Inferior parietal cortex (tissue), 1 donor: ENCODE measurements around the gene S100A16.
"Not testable (repeated sequence)": the region's sequence is repeated elsewhere in the genome, so short reads cannot be mapped to it uniquely, and the experiment has no call there.

Experiments used
- DNase-seq: peaks from one replicate; pipeline ENCODE4 v3.0.0-alpha.2; 2016; ENCODE audit errors: extremely low spot score

S100A16 gene

DNA sequence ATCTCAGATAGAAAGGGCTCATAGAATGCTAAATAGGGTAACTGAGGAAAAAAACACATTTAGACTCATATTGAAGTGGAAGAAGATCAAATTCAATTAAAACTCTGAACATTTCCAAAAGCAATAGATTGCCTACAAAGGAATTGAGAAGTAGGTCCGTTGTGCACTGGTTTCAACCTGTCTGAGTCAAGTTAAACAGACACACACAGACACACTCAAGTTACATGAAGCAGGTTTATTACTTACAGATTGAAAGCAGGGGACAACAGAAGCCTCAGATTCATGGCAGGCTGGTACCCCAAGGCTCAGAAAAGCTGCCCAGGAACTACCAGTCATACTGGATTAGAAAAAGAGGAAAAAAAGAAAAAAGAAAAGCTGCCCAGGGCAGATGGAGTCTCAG is 26.6 kb downstream of the S100A16 start:
- DNase-seq, result no peak

DNA sequence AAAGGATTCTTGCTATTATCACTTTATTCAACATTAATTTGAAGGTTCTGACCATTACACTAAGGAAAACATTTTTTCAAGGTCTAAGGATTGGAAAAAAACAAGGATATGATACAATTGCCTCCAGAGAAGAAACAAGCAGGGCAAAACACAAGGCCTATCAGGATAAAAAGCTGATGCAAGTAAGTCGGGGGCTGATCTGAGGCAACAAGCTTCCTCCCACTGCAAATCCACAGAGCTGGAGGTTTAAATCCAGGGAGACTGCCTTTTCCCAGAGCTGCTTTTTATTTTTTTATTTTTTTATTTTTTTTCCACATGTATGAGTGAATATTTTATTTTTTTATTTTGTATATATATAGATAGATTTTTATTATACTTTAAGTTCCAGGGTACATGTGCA is 27.9 kb downstream of the S100A16 start:
- DNase-seq, result no peak

DNA sequence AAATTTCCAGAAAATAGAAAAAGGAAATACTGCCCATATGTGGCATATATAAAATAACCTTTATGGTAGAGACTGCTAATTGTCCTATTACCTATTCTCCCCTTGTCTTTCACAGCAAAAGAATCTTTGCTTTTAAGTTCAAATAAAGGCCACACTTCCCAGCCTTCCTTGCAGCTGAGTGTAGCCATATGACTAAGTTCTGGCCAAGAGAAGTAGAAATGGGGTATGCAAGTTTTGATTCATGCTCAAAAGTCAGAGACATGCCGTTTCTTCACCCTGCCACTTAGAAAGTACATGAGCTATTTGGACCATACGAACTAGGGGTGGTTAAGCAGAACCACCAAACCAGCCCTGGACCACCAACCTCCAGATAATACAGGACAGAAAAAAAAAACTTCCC is 29.0 kb downstream of the S100A16 start:
- DNase-seq, result no peak

DNA sequence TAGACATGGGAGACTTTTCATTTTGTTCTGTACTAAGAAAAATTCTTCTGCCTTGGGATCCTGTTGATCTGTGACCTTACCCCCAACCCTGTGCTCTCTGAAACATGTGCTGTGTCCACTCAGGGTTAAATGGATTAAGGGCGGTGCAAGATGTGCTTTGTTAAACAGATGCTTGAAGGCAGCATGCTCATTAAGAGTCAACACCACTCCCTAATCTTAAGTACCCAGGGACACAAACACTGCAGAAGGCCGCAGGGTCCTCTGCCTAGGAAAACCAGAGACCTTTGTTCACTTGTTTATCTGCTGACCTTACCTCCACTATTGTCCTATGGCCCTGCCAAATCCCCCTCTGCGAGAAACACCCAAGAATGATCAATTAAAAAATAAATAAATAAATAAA is 29.4 kb downstream of the S100A16 start:
- not testable (repeated sequence) for DNase-seq

DNA sequence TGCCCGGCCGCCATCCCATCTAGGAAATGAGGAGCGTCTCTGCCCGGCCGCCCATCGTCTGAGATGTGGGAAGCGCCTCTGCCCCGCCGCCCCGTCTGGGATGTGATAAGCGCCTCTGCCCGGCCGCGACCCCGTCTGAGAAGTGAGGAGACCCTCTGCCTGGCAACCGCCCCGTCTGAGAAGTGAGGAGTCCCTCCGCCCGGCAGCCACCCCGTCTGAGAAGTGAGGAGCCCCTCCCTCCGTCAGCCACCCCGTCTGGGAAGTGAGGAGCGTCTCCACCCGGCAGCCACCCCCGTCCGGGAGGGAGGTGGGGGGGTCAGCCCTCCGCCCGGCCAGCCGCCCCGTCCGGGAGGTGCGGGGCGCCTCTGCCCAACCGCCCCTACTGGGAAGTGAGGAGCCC is 30.1 kb downstream of the S100A16 start:
- not testable (repeated sequence) for DNase-seq

DNA sequence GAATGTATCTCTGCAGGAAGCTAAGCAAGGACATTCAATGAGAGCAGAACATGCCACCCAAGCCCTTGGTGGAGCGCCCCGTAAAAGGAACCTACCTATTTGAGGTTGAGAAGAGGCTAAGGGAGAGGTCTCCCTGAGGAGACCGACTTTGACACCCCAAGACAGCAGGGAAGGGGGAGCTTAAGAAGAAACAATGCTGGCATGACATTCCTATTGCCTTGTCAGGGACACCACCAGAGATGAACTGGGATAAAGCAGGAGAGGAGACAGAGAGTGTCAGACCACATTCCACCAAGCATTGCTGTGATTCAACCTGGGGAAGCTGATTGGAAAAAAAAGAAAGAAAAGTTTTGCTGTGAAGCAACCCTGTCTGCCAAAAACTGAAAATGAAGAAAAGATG is 34.0 kb downstream of the S100A16 start:
- DNase-seq, result no peak

DNA sequence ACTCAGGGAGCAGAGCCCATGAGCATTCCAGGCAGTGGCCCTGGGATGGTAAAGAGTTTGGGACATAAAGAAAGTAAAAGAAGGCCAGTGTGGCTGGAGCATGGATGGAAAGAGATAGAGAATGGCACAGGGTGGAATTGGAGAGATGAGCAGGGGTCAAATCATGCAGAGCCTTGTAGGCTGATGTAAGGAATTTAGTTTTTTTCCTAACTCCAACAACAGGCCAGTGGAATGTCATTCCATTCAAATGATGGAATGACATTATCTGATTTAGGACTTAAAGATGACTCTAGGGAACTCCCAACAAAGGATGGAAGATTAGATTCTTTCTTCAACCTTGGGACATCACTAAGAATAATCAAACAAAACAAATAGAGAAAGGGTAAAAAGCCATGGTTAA is 34.4 kb downstream of the S100A16 start:
- DNase-seq, result no peak

DNA sequence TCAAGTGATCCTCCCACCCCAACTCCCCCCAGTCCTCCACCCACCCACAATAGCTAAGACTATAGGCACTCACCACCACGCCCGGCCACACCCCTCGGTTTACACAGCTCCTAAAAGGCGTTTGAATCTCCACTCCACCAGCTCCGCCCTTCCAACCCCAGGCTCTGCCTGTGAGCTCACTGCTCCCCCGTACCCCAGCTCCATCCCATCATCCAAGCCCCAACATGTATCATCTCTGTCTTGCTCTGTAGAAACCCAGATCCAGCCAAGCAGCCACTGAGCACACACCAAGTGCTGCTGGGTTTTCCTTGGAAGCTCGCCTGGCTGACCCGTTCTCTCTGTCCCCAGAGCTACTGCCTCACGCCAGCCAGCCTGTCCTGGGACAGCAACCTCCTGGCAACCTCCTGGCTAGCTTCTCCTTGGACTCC is 35.3 kb downstream of the S100A16 start:
- no peak for DNase-seq

DNA sequence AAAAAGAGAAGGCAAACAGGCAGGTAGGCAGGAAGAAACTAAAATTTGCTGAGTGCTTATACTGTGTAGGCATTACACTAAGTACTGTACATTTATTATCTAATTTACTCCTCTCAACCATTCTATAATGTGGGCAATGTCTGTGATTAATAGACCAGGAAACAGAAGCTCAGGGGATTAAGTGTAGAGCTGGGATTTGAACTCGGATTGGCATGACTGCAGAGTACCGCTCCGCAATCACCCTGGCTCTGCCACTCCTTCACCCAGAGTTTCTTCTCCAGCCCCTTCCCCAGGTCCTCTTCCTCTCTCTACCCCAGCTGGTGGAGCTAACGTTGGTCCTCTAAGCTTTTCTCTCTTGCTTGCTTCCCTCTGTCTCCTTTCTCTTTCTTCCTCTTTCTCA is 35.8 kb downstream of the S100A16 start:
- DNase-seq, result no peak

DNA sequence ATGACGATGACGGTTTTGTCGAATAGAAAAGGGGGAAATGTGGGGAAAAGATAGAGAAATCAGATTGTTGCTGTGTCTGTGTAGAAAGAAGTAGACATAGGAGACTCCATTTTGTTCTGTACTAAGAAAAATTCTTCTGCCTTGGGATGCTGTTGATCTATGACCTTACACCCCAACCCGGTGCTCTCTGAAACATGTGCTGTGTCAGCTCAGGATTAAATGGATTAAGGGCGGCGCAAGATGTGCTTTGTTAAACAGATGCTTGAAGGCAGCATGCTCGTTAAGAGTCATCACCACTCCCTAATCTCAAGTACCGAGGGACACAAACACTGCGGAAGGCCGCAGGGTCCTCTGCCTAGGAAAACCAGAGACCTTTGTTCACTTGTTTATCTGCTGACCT is 37.4 kb downstream of the S100A16 start:
- DNase-seq, result not testable (repeated sequence)

DNA sequence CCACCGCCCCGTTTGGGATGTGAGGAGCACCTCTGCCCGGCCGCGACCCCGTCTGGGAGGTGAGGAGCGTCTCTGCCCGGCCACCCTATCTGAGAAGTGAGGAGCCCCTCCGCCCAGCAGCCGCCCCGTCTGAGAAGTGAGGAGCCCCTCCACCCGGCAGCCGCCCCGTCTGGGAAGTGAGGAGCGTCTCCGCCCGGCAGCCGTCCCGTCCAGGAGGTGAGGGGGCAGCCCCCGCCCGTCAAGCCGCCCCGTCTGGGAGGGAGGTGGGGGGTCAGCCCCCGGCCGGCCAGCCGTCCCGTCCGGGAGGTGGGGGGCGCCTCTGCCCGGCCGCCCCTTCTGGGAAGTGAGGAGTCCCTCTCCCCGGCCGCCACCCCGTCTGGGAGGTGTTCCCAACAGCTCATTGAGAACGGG is 37.9 kb downstream of the S100A16 start:
- DNase-seq, result not testable (repeated sequence)

DNA sequence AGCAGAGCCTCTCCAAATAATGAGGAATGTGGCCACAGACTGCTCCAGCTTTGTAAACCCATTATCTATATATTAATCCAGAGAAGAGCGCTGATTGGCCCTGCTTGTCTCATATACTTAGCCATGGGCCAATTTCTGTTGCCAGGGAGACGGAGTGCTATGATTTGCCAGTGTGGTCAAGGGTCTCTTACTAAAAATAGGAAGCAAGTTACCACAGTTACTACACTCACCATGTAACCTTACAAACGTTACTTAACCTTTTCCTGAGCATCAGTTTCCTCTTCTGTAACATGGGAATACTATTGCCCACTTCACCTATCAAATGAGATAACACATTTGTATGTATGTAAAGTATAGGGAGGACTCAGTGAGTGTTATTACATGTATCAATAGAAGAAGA is 39.6 kb downstream of the S100A16 start:
- no peak for DNase-seq

DNA sequence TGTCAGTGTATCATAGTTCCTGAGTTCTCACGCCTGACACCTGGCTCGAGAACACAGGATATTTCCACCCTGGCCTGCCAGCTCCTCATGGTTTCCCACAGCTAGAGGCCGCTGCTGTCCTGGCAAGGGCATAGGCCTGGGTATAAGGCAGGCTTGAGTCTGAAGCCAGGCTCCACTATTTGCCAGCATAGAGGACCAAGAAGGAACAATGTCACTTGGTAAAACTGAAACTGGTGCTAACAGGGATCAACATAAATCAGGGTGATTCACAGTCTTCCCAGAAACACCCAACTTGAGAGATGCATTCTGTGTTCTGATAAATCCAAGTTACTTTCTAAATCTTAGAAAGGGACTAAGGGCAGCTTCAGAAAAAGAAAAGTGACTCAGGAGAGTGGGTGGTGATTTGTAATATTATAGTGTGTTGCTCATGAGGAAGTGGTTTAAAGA is 40.3 kb downstream of the S100A16 start:
- peak; percentile 79 for DNase-seq

DNA sequence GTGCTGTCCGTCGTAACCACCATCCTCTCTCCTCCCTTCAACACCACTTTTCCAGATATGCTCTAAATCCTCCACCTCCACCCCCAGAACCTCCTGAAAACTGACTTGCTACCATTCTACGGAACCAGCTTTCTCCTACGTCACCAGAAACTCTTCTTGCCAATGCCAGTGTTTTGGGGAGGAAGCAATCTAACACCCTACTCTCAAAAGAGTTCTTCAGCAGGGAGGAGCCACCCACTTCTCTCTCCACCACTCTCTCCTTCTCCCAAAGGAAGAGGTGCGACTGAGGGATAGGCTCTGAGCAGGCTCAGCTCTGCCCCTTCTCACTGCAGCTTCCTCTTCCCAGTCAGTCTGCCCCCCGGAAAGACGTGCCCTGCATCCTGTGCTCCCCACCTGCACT is 41.2 kb downstream of the S100A16 start:
- peak; percentile 15 for DNase-seq

DNA sequence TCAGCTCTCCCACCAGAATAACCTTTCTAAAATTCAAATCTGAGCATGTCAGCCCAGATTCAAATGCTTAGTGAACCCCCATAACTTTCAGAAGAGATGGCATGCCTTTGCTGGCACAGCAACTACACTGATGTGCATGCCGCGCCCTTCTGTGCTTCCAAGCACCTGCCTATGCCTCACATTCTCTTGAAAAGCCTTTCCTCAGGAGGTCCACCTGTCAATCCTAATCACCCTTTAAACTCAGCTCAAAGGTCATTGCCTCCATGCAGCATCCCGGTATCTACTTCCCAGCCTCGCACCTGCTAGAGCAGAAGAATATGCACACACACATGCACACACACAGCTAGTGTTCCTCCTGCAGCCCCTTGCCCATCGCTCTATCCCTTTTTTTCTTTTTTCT is 42.1 kb downstream of the S100A16 start:
- no peak for DNase-seq

DNA sequence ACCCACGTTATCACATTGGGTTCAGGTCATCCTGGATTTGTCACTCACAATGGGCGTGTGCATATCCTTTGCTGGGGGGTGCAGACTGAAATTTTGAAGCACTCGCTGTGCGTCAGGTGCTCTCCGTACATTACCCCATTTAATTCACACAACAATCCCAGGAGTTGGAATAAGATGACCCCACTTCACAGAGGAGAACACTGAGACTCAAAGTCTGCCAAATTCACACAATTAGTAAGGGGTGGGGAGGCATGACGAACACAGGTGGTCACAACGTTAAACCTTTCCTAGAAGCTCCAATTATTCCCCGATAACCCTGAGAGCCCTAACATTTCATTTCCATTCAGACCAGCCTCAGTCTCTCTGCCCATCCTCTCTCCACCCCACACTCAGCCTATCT is 43.5 kb downstream of the S100A16 start:
- DNase-seq, result no peak

DNA sequence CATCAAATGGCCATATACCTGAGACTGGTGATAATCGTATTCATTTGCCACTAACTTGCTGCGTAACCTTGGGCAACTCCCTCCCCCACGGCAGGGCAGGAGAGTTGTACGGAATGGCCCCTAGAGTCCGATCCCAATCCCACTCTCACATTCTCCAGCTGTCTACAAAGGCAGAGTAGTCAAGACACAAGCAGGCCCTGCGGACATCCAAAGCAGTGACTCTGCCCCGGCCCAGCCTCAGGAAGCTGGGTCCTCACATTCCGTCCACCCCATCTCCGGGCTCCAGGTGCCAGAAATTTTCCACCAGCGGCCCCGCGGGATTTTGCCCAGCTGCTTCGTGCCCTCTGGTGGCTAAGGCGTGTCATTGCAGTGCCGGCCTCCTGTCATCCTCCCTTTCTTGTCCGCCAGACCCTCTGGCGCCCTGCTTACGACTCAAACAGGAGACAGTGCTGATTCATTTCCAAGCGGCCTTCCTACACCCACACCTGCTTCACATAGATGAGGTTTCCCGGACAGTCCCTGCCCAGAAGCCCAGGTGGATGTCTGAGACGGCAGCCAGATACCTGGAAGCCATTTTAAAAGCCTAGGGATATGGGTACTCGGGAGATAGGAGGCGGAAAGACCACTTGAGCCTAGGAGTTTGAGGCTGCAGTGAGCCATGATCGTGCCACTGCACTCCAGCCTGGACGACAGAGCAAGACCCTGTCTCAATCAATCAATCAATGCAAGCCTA is 44.4 kb downstream of the S100A16 start:
- DNase-seq, result peak; percentile 88

DNA sequence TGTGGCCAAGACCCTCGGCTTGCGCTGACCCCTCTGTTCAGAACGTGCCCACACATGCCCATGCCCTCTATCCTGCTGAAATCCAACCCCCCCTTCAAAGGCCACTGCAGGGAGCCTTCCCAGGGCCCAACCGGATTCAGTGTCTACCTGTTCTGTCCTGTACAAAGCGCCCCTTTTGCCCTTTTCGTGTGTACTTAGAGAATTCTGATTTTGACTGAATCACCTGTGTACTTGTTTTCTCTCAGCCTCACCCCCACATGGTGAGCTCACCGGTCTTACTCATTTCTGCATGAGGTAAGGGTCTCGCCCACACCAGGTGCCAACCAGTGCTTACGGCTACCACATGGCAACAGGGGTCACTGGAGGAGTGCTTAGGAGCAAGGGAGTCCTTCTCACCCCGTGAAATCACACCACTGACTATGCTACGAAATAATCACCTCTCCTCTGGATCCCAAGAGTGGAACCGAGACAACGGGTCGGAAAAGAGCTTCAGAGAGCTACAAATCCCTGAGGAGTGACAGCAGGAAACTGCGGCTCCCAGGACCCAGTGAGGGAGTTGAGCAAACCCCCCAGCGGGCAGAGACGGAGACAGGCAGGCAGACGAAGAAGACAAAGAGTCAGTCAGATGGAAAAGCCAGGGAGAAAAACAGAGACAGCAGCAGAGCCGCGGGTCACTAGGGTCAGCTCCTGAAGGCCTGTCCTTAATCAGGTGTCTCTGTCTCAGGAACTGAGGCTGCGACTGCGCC is 45.1 kb downstream of the S100A16 start:
- no peak for DNase-seq

DNA sequence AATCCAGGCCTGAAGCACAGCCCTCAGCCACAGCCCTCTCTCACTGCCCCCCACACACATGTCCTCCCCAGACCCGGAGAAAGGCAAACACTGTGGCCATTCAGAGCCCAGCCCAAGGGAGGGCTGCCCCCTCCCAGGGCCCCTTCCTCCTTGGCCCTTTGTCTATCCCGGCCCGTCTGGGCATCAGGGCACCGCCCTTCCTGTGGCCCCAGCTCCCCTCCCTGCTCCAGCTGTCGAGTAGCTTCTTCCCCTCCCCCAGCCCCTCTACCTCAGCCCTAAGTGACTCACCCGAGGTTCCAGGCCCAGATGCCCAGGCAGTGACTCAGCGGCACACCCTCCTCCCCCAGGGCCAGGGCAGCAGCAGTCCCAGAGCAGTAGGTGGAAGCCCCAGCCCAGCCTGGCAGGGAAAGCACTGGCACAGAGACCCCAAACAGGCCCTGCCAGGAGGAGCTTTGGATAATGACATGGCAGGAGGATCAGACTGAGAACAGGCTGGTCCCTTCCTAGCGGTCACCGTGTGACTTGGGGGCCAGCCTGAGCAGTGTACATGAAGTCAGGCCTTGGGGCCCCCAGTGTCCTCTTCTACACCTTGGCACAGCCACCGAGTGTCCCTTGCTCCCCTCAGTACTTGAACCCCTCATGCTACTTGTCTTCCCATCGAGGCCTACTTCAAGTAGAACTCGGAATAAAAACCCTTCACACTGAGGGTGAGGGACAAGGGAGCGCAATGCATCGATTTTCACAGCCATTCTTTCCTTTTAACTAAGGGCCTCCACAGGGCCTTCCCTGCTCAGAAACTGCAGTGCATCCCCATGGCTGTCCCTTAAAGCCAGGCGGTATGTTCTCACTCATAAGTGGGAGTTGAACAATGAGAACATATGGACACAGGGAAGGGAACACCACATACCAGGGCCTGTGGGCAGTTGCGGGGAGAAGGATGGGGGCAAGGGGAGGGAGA is 46.2 kb downstream of the S100A16 start:
- DNase-seq, result no peak

DNA sequence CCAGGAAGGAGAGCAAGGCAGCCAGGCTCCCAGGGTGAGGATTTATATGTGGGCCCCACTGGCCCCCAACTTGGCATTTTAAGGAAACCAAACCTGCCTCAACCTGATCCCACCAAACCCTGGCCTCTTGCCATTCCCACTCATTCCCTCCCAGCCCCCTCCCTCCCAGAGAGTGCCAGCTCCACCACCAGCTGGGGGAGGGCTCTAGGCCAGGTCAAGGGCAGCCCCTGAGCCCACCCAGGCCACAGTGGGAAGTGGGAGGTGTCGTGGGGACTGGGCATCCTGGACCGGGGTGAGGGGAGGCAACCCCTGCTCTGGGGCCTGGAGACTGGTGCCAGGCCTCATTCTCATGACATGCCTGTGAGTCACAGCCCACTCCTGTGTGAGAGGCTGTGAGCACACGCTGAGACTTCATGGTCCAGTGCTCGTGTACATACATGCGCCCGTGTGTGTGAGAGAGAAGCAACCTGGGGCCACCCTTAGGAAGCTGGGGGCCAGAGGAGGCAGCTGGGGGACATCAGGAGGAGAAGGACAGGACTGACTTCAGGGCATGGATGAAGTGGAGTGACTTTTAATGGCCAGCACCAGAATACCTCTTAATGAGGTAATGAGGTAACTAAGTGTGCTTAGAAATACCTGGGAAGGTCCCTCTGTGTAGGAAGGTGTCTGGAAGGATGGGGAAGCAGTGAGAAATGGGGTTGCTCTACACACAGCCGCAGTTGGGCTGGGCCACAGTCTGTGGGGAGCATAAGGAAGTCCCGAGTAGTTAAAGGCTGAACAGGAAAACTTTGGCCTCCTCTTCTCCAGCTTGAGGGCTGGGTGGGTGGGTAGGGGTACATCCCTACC is 47.2 kb downstream of the S100A16 start, which contains the start of gene S100A2:
Gene S100A2 (minus strand): TSS at position 316 of the 846 bp plus-strand sequence. CDS start 1,967 bp downstream, outside the sequence.
- no peak for DNase-seq

DNA sequence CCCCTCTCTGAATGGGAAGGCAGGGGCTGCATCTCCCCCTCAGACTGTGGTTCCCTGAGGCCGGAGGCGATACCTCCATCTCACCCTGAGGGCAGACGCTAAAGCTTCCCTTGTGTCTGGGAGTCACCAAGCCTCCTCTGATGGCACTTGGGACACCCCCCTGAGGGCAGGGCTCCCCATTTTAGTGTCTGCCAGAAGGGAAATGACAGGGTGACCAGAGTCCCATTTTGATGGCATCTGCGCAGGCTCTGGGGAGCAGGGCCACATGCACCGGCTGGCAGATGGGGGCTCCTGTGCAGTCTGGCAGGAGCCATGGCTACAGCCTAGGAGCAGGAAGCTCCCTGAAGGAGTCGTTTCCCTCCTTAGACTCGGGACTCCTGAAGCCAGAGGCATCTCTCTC is 48.9 kb downstream of the S100A16 start:
- DNase-seq, result no peak
